OCI-LY7 (cell line): Measurements from ENCODE around the gene SCTR. TPM values are rescaled to one million over a fixed set of nuclear protein-coding genes. Genes with fewer than 3 reads are reported as not detected.

Experiments
- BruUV-seq: library from RNA; stranded (reverse); fragments of 400-500 nt; replicated peaks from 2 replicates; lab custom pipeline; 2021; lab: Mats Ljungman, UMichigan
- CTCF ChIA-PET: fragments of 300-600 bp; sonication (Branson Sonifier 250); formaldehyde crosslinking; loops from one replicate; lab custom pipeline; 2022; ENCODE audit warnings: antibody characterized with exemption; ENCODE audit not compliant: unreplicated experiment; lab: Charles Lee
- POLR2A ChIA-PET: fragments of 300-600 bp; sonication (Branson Sonifier 250); formaldehyde crosslinking; loops from one replicate; lab custom pipeline; 2022; ENCODE audit warnings: antibody characterized with exemption; lab: Charles Lee
- DNase-seq: peaks from one replicate; pipeline ENCODE4 v3.0.0-alpha.2; 2015; ENCODE audit warnings: low spot score
- H2AFZ ChIP-seq: fragments of 200-600 bp; sonication (generic), shearing (Covaris generic); 2 replicates; pipeline ENCODE4 v1.6.1; 2014; ENCODE audit warnings: mild to moderate bottlenecking, antibody characterized with exemption, low read length, moderate library complexity
- H3K27ac ChIP-seq: fragments of 200-600 bp; sonication (generic); 2 replicates; pipeline ENCODE4 v1.5.1; 2014; ENCODE audit warnings: mixed run types, low read depth, mild to moderate bottlenecking, moderate library complexity, low read length, inconsistent platforms; ENCODE audit not compliant: poor library complexity, severe bottlenecking
- H3K36me3 ChIP-seq: fragments of 200-600 bp; sonication (generic); 2 replicates; pipeline ENCODE4 v1.6.1; 2014; ENCODE audit warnings: mild to moderate bottlenecking, antibody characterized with exemption, low read length, moderate library complexity, mixed read lengths; ENCODE audit not compliant: insufficient read depth
- H3K4me1 ChIP-seq: fragments of 200-600 bp; sonication (generic); 2 replicates; pipeline ENCODE4 v1.5.1; 2014; ENCODE audit warnings: mild to moderate bottlenecking, low read length; ENCODE audit not compliant: insufficient read depth, poor library complexity, severe bottlenecking
- H3K4me2 ChIP-seq: fragments of 200-600 bp; sonication (generic); 2 replicates; pipeline ENCODE4 v1.6.1; 2014; ENCODE audit warnings: mild to moderate bottlenecking, low read length
- H3K4me3 ChIP-seq: fragments of 200-600 bp; sonication (generic); 2 replicates; pipeline ENCODE4 v1.5.1; 2014; ENCODE audit warnings: mild to moderate bottlenecking, low read depth, low read length; ENCODE audit not compliant: poor library complexity, severe bottlenecking
- H3K79me2 ChIP-seq: fragments of 200-600 bp; sonication (generic); 2 replicates; pipeline ENCODE4 v1.6.1; 2016; ENCODE audit warnings: low read depth, mild to moderate bottlenecking, low read length, moderate library complexity, mixed read lengths; ENCODE audit not compliant: insufficient read depth
- H3K9me2 ChIP-seq: fragments of 200-600 bp; sonication (generic); 2 replicates; pipeline ENCODE4 v1.6.1; 2016; ENCODE audit warnings: mild to moderate bottlenecking, low read length, mixed read lengths; ENCODE audit not compliant: insufficient read depth
- H3K9me3 ChIP-seq: fragments of 200-600 bp; sonication (generic); 2 replicates; pipeline ENCODE4 v1.6.1; 2014; ENCODE audit warnings: mild to moderate bottlenecking, mixed run types, low read length, mixed read lengths
- H4K20me1 ChIP-seq: fragments of 200-600 bp; sonication (generic); 2 replicates; pipeline ENCODE4 v1.6.1; 2014; ENCODE audit warnings: mild to moderate bottlenecking, antibody characterized with exemption, low read length, moderate library complexity, mixed read lengths; ENCODE audit not compliant: insufficient read depth
- CTCF ChIP-seq: fragments of 200-600 bp; sonication (generic); conservative IDR thresholded peaks from 2 replicates; pipeline ENCODE4 v1.5.1; 2014; ENCODE audit warnings: mild to moderate bottlenecking, antibody characterized with exemption, low read length, moderate library complexity, mixed read lengths
- EZH2phosphoT487 ChIP-seq: fragments of 200-600 bp; sonication (generic); IDR thresholded peaks from 2 replicates; pipeline ENCODE4 v1.6.1; 2018; ENCODE audit warnings: low read depth, borderline replicate concordance, mild to moderate bottlenecking, mixed run types, antibody characterized with exemption, low read length, moderate library complexity, mixed read lengths
- intact Hi-C: fragments of 100-400 bp; cut with micrococcal nuclease; formaldehyde crosslinking; loops from one replicate; pipeline ENCODE4 v1.10.0; 2022; ENCODE audit not compliant: unreplicated experiment
- total RNA-seq, 2 experiments: library from RNA; depleted of rRNA in 1 of 2; stranded (reverse); fragments of >200 nt in 1 of 2; shearing (Covaris generic) in 1 of 2; gene quantifications; 2 replicates each; pipeline ENCODE4 v1.2.3, GENCODE V29; 2014 to 2022

Gene SCTR
- total RNA-seq, 2 experiments from 2014 or later = not detected

- DNase-seq = no peak
- no TSS peak for BruUV-seq
Observed at GRCh38 chr2:119463136-119463535, 61.1 kb downstream of the SCTR start.

GRCh38 chr2:119462574-119462973, 61.7 kb downstream of the SCTR start:
- no peak overlapping the region for H2AFZ ChIP-seq
- intact Hi-C loops = no loop called here
- H4K20me1 ChIP-seq = no peaks in the 10 kb centered on the region
- H3K4me1 ChIP-seq = no peaks in the 10 kb centered on the region
- no TSS peak for BruUV-seq
- H3K9me2 ChIP-seq = no peaks in the 10 kb centered on the region
- no peak overlapping the region for H3K4me3 ChIP-seq
- no peak overlapping the region for H3K27ac ChIP-seq
- CTCF ChIA-PET = no interaction called here
- no peaks in the 10 kb centered on the region for H3K79me2 ChIP-seq
- POLR2A ChIA-PET = interaction anchor here (1.3 kb wide), 1 partner anchor 47 kb away, joined by 4 read pairs; no protein-coding TSS in a partner anchor
- H3K36me3 ChIP-seq = no peaks in the 10 kb centered on the region
- no peak for TF ChIP-seq CTCF
- TF ChIP-seq EZH2phosphoT487 = no peak
- no peaks in the 10 kb centered on the region for H3K9me3 ChIP-seq
- DNase-seq = no peak
- H3K4me2 ChIP-seq = no peak overlapping the region

More at GRCh38 chr2:119463136-119463535, 61.1 kb downstream of the SCTR start:
- CTCF ChIA-PET = interaction anchor here (0.6 kb wide), 1 partner anchor 15 kb away, joined by 3 read pairs; no protein-coding TSS in a partner anchor
- no peak overlapping the region for H3K4me3 ChIP-seq
- H3K4me1 ChIP-seq = no peaks in the 10 kb centered on the region
- POLR2A ChIA-PET = no interaction called here
- H3K36me3 ChIP-seq = no peaks in the 10 kb centered on the region
- H3K9me2 ChIP-seq = no peaks in the 10 kb centered on the region
- H2AFZ ChIP-seq = no peak overlapping the region
- TF ChIP-seq CTCF = no peak
- no peak for TF ChIP-seq EZH2phosphoT487
- H3K79me2 ChIP-seq = no peaks in the 10 kb centered on the region
- H3K27ac ChIP-seq = no peak overlapping the region
- H3K4me2 ChIP-seq = no peak overlapping the region
- H4K20me1 ChIP-seq = no peaks in the 10 kb centered on the region
- no peaks in the 10 kb centered on the region for H3K9me3 ChIP-seq
- intact Hi-C loops = no loop called here

GRCh38 chr2:119461811-119462210, 62.5 kb downstream of the SCTR start:
- BruUV-seq = no TSS peak
- H3K4me1 ChIP-seq = no peaks in the 10 kb centered on the region
- ChIA-PET POLR2A (interaction anchor here (0.6 to 1.3 kb wide), 6 partner anchors 10 to 1260 kb away, joined by 3 to 4 read pairs (median 3); no protein-coding TSS in a partner anchor), CTCF (no interaction called here)
- H3K36me3 ChIP-seq = no peaks in the 10 kb centered on the region
- no peak for TF ChIP-seq EZH2phosphoT487
- no peak for TF ChIP-seq CTCF
- H3K9me3 ChIP-seq = no peaks in the 10 kb centered on the region
- no peak overlapping the region for H3K4me2 ChIP-seq
- H2AFZ ChIP-seq = no peak overlapping the region
- no peak overlapping the region for H3K27ac ChIP-seq
- H4K20me1 ChIP-seq = no peaks in the 10 kb centered on the region
- H3K4me3 ChIP-seq = no peak overlapping the region
- intact Hi-C loops = no loop called here
- no peaks in the 10 kb centered on the region for H3K79me2 ChIP-seq
- no peaks in the 10 kb centered on the region for H3K9me2 ChIP-seq
- no peak for DNase-seq
